Spleen (tissue), 7 donors: ENCODE results near the gene FBXL17.

Source experiments
- POLR2AphosphoS5 ChIP-seq, 3 donors: sonication (generic); formaldehyde crosslinking; IDR thresholded peaks; one replicate each; pipeline ENCODE4 v1.5.1; 2017; ENCODE audit warnings: antibody characterized with exemption in 3 of 3
- TF ChIP-seq, protein P1 (sequence below), 11 experiments: fragments of 200-600 bp in 7 of 11; fragments of 450-650 bp in 4 of 11; sonication (generic) in 4 of 11; IDR thresholded peaks in 8 of 11; conservative IDR thresholded peaks in 3 of 11; 1 replicate in 7 of 11; 2 replicates in 4 of 11; pipeline versions ENCODE4 v1.4.0 to v1.8.0; 2016 to 2021; ENCODE audit warnings: antibody characterized with exemption in 11 of 11, inconsistent platforms in 4 of 11, mild to moderate bottlenecking in 1 of 11
- donor health status: DM: no; HTN: no; CAD: no; lungs with moderate emphysema.
- donor health status: DM: no; HTN: no; CAD: no.
- donor health status: DM: no; HTN: no; CAD: no.

DNA sequence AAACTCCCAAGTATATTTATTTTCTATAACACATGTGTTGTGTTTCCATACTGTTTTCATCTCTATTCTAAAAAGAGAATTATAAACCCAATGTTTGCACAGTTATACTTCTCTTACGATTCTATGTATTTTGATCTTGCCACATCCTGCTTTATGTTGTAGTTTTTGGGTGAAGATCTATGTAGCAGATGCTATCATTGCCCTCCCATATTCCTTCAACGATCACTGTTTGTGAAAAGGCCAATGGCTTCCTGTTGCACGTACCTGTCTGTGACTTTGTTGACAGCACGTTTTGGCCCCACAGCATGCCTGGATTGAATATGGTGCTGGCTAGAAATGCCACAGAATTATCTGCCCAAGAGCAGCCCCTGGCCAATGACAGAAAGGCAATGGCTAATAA, 456.7 kb downstream of the FBXL17 start:
- TF ChIP-seq, protein P1, sequence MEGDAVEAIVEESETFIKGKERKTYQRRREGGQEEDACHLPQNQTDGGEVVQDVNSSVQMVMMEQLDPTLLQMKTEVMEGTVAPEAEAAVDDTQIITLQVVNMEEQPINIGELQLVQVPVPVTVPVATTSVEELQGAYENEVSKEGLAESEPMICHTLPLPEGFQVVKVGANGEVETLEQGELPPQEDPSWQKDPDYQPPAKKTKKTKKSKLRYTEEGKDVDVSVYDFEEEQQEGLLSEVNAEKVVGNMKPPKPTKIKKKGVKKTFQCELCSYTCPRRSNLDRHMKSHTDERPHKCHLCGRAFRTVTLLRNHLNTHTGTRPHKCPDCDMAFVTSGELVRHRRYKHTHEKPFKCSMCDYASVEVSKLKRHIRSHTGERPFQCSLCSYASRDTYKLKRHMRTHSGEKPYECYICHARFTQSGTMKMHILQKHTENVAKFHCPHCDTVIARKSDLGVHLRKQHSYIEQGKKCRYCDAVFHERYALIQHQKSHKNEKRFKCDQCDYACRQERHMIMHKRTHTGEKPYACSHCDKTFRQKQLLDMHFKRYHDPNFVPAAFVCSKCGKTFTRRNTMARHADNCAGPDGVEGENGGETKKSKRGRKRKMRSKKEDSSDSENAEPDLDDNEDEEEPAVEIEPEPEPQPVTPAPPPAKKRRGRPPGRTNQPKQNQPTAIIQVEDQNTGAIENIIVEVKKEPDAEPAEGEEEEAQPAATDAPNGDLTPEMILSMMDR (IDR thresholded peaks at IDR 0.05 in 8 of 11, conservative IDR thresholded peaks at IDR 0.05 in 3 of 11), result no peak
- TF ChIP-seq POLR2AphosphoS5 (IDR thresholded peaks at IDR 0.05), result no peak
